Esophagus squamous epithelium (tissue), 4 donors: ENCODE data around the gene MICB.

Experiments used
- CTCF ChIP-seq, 6 experiments: fragments of 450-650 bp in 4 of 6; fragments of 200-600 bp in 2 of 6; sonication (generic) in 2 of 6; IDR thresholded peaks; one replicate each; pipeline ENCODE4 v1.5.1; 2016 to 2019; ENCODE audit warnings: antibody characterized with exemption in 6 of 6, mild to moderate bottlenecking in 4 of 6, moderate library complexity in 4 of 6
- POLR2A ChIP-seq, 4 donors: fragments of 450-650 bp; IDR thresholded peaks; one replicate each; pipeline ENCODE4 v1.6.1; 2017; ENCODE audit warnings: antibody characterized with exemption in 4 of 4, mild to moderate bottlenecking in 4 of 4, moderate library complexity in 3 of 4

GRCh38 chr6:31477521-31477920 is 20.4 kb upstream of the MICB start:
- TF ChIP-seq CTCF (IDR thresholded peaks at IDR 0.05) (no peak), POLR2A (IDR thresholded peaks at IDR 0.05) (no peak)
